ENCODE results near the gene SESN1.

- TF ChIP-seq CTCF (optimal IDR thresholded peaks at IDR 0.05 in 1 of 3, IDR thresholded peaks at IDR 0.05 in 1 of 3, conservative IDR thresholded peaks at IDR 0.05 in 1 of 3; ENCODE audit: extremely low read depth in 1 of 3, insufficient read depth in 2 of 3, low read length in 3 of 3), result no peak
- no peak for TF ChIP-seq EZH2 (IDR thresholded peaks at IDR 0.05; ENCODE audit: low read length)
Observed at GRCh38 chr6:109024784-109025183, 69.9 kb downstream of the SESN1 start.

Data from keratinocyte (primary cell).